GM18520 (cell line): Measurements from ENCODE around the gene GARIN5B.
A peak's percentile ranks its signal among the peaks of the same experiment; 100 is the strongest.
"Not testable (repeated sequence)": the region's sequence is repeated elsewhere in the genome, so short reads cannot be mapped to it uniquely, and the experiment has no call there.

Experiments
- ATAC-seq: cut with Tn5 transposase; IDR thresholded peaks from one replicate; pipeline ENCODE4 v1.9.1; 2021; ENCODE audit not compliant: unreplicated experiment

Gene GARIN5B

DNA sequence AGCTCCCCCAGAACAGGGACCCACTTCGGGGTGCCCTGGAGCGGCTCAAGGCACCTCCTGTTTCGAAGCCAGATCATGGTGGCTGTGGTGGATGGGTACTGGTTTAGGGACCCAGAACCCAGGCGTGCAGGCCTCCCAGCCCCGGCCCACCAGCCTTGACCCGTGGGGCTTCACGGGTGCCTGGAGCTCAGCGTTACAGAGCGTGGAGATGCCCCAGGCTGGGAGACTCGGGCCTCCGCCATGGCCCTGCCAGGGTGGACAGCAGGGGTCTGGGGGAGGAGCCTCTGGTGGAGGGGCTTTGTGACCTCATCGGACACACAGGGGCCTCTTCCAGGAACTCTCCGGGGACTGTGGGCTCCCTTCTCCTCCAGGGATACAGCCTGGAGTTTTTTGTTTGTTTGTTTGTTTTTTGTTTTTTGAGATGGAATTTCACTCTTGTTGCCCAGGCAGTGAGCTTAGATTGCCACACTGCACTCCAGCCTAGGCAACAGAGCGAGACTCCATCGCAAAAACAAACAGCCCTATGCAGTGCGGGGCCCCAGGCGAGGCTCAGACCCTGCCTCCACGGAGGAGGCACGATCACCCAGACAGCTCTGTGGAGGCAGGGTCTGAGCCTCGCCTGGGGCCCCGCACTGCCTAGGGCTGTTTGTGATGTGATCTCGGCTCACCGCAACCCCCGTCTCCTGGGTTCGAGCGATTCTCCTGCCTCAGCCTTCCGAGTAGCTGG lies at the start of gene GARIN5B:
TSS of gene GARIN5B (minus strand) at position 271 of the 727 bp plus-strand sequence. CDS start at position 77, 194 bp downstream.
- ATAC-seq: no peak

DNA sequence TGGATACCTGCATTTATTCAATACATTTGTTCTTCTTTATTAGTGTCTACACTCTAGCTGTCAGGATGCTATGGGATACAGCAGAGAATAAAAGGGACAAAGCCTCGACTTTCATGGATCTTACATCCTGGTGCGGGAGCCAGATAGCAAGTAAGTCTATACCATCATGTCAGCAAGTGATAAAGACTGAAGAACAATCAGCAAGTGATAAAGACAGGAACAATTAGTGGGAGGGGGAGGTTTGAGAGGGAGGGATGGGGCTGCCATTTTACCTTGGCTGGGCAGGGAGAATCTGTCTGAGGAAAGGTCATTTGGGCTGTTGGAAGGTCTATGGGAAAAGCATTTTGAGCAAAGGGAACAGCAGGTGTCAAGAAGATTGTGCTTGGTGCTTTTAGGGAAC lies 47.1 kb upstream of the GARIN5B start:
- no peak for ATAC-seq

- ATAC-seq: not testable (repeated sequence)
Measured at GRCh38 chr19:55409179-55409578, 46.1 kb upstream of the GARIN5B start.

DNA sequence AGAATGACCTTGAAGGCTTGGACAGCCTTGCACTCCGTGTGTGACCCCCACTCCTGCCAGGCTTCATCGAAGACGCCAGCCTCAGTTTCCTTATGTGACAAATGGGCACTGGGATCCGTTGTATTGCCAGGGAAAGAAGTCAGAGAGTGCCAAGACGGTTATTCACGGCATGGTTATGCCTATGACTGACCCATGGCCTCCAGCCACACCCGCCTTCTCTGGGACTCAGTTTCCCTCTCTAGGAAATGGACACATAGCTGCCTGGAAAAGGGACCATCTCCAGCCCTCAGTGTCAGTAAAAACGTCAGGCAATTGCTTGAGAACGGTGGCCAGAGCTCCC lies 45.4 kb upstream of the GARIN5B start:
- ATAC-seq: no peak

DNA sequence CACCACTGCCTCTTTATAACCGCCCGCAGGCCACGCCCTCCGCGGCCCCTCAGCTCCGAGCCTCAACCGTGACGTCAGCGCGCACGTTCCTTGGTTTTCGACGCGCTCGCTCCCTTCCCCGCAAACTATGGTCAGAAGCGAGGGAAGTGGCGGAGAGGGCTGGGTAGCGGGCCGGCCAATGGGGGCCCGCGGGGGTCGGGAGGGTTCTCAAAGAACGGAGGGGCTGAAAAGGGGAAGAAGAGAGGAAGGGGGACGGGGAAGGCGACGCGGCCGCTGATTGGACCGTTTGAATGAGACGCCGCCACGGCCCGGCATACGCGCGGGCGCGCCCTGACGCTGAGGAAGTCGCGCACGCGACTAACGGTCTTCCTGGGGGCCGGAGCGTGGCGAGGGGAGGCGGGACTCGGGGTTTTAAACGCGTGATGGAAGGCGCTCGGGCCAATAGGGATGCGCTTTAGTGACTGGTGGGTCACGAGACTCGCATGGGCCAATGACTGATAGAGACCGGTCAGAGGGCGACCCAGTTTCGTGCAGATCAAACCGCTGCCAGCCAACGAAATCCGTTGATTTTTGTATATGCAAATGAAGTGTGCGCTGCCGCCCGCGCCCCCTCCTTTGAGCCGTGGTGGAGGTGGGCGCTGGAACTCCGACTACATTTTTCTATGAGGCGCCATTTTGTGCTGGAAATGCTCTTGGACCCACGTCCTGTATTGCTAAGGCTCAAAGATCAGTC lies 44.9 kb upstream of the GARIN5B start:
- ATAC-seq: peak; percentile 80

DNA sequence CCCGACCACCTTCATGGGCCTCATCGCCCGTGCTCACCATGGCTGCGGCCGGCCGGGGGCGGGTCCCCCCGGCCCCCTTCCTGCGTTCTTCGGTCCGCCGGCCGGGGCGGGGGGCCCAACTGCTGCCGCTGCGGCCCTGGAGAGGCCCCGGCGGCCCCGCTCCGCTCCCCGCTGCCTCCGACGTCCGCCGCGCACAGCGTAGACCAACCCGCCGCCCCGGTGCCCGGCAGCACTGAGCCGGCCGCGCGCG lies 44.4 kb upstream of the GARIN5B start, which contains the start of gene UBE2S:
TSS of gene UBE2S (minus strand) at position 239 of the 250 bp plus-strand sequence. CDS start at position 40, 199 bp downstream.
- peak; percentile 56 for ATAC-seq

DNA sequence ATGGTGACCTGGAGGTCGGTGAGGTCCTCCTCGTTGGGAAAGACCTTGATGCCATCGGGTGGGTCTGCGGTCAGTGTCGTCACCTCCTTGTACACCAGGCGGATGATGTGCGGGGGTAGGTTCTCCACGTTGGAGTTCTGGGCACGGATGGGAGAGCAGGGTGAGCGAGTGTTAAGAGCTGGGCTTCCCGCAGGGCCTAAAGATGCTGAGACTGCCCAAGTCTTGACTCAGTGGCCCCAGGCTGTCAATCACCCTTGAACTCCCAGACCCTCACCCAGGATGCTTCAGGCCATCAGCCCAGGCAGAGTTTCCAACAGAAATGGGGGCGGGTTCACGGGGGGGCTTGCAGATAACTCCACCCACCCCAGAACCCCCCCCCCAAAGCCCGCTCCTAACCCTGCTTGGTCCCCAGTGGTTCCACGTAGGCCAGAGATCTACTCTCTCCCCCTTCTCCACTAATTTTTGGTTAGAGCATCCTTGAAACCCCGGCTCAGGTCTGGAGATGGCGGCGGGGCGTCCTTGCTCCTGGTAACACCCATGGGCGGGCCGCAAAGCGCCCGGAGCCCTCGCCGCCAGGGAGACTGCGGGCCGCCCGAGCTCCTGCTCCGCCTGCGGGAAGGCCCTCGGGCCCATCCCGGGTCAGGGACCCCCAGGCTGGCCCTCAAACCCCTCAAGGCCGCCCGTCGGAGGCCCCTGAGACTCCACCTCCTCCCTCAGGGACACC lies 43.9 kb upstream of the GARIN5B start:
- no peak for ATAC-seq

DNA sequence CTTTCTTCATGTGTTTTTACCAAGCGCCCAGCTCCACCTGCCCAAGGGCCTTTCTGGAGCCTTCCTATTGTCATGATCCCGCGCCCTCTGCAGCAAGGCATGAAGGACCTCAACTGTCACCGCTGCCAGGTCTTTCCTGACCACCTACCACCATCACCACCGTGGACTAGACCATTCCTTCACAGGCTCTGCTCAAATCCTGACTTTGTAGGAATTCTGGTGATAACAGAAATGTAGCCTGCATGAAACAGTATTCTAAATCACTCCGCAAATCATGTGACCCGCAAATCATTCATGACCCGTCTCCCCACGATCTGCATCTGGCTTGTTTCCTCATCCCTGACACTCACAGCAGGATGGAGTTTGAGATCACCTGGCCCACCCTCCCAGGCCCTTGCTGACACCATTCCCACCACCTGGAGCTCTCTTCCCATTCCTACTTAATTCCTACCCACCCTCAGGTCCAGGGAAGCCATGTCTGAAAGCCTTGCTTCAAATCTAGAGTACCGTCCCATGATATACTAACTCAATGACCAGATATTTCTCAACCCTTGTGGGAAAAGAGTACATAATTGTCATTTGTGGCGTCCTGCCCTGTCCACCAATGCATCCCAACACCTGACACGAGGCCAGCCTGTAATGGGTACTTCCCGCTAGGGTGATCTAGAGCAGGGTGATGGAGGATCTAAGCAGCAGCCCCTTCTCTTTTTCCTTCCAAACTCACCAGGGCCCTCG lies 43.2 kb upstream of the GARIN5B start:
- no peak for ATAC-seq

GRCh38 chr19:55405638-55406037 lies 42.6 kb upstream of the GARIN5B start:
- no peak for ATAC-seq

GRCh38 chr19:55402509-55402908 lies 39.4 kb upstream of the GARIN5B start:
- ATAC-seq: no peak

- ATAC-seq: not testable (repeated sequence)
Measured at GRCh38 chr19:55401390-55401789, 38.3 kb upstream of the GARIN5B start.

DNA sequence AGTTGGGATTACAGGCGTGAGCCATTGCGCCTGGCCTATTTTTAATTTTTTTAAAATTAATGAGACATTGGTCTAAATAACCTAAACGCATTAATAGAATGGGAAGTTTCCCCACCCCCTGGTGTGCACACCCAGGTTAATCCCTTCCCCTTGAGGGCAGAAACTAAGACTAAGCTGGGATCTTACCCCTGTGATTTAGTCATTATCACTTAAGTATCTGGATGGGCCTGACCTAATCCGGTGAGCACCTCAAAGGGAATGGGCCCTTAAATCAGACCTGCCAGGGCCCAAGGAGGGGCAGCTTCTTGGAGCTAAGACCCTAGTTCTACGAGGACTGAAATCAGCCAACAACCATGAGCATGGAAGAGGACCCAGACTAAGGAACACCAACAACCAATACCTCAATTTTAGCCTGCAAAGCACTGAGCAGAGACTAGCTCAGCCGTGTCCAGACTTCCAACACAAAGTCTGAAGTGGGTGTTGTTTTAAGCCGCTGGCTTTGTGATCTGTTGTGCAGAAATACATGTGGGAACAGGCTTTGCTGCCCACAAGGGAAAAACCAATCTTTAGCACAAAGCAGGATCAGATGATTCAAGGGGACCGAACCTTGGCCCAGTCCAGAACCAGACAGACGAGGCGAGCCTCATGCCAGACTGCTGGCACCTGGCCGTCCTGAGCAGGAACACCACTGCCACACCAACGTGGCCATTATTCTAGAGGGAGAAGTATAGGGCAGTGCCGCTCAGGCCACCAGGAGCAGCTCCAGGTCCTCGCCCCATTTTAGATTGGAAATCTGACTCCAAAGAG lies 37.4 kb upstream of the GARIN5B start:
- ATAC-seq: no peak

DNA sequence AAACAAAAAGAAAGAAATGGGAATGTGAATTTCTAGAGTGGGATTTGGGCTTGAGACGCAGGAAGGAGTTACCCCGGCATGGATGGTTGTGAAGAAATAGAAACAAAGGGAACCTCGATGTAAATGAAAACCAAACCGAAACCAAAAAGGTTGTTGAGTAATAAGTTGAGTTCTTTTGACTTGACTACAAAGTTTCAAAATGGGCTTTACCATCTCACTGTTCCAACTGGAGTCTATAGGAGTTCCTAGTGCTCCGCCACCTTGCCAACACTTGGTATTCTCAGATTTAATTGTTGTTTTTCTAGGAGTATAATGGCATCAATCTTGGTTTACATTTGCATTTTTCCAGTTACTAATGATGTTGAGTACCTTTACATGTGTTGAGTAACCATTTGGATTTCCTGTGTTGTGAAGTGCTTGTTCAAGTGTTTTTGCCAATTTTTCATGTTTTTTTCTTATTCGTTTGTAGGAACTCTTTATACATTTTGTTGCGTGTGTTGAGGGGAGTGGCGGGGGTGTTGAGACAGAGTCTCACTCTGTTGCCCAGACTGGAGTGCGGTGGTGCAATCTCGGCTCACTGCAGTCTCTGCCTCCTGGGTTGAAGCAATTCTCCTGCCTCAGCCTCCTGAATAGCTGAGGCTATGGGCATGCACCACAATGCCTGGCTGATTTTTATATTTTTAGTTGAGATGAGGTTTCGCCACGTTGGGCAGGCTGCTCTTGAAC lies 35.3 kb upstream of the GARIN5B start:
- ATAC-seq: no peak

- ATAC-seq: no peak
Measured at GRCh38 chr19:55392820-55393761, 30.0 kb upstream of the GARIN5B start.

DNA sequence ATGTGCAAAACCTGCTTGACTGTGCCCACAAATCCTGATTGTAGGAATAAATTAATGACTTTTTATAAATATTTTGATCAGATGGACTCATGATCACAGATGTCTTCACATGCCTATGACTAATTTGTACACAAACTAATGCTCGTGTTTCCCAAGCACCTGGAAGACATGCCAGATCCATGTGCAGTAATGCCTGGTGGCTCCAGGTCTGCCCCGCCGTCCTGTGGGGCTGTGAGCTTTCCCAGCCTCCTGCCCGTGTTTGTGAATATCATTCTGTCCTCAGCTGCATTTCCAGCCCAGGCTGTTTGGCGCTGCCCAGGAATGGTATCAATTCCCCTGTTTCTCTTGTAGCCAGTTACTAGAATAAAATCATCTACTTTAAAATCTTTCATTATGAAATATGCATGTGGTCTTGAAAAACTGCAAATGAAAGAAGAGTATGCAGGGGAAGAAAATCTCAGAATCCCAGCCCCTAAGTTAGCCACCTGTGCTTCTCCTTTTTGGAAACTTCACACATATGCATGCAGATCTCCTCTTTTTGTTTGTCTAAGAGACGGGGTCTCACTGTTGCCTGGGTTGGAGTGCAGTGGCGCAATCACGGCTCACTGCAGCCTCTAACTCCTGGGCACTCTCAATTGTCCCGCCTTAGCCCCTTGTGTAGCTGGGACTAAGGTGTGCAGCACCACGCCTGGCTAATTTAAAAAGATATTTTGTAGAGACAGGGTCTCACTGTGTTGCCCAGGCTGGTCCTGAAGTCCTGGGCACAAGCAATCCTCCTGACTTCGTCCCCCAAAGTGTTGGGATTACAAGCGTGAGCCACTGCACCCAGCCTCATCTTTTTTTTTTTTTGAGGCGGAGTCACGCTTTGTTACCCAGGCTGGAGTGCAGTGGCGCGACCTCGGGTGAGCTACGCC lies 28.9 kb upstream of the GARIN5B start:
- no peak for ATAC-seq

DNA sequence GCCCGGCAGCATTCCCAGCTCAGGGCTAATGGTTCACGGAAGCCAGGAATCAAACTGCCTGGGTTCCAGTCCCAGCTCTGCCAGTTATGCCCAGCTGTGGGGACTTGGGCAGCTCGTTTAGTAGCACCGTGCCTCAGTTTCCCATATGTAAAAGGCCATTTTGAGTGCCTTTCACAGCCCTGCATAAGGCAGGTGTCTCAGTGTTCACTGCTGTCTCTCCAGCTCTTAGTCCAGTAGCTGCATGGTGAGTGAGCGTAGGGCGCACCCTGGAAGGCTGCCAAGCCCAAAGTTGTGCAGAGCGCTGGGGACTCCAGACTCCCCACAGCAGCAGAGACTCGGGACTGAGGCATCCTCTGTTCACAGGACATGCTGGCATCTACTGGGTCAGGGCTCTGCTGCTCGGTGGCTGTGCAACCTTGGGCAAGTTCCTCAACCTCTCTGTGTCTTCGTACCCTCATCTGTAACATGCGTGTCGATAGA lies 28.2 kb upstream of the GARIN5B start:
- no peak for ATAC-seq

GRCh38 chr19:55390461-55390880 lies 27.4 kb upstream of the GARIN5B start:
- ATAC-seq: no peak
